Thymus (tissue), 14 donors: Measurements from ENCODE around the gene SPOCK2. TPM values are rescaled to one million over a fixed set of nuclear protein-coding genes. Genes with fewer than 3 reads are reported as not detected.
A peak's percentile ranks its signal among the peaks of the same experiment; 100 is the strongest.
"Not testable (repeated sequence)": the region's sequence is repeated elsewhere in the genome, so short reads cannot be mapped to it uniquely, and the experiment has no call there.

Experiments used
- DNase-seq, 9 donors: peaks; one replicate each; pipeline ENCODE4 v3.0.0-alpha.2; 2013; ENCODE audit warnings: low spot score in 9 of 9, low read depth in 6 of 9, missing footprints in 1 of 9
- H3K27ac ChIP-seq, 2 donors: one replicate each; pipeline ENCODE4 v1.5.1; 2013; ENCODE audit warnings: control low read depth in 1 of 2, low read depth in 1 of 2, low read length in 1 of 2, mild to moderate bottlenecking in 1 of 2, moderate library complexity in 1 of 2
- H3K27me3 ChIP-seq, 2 donors: one replicate each; pipeline ENCODE4 v1.5.1; 2013; ENCODE audit warnings: low read length in 1 of 2; ENCODE audit not compliant: control insufficient read depth in 2 of 2, insufficient read depth in 1 of 2
- H3K36me3 ChIP-seq, 2 donors: one replicate each; pipeline ENCODE4 v1.5.1; 2013; ENCODE audit warnings: low read length in 1 of 2, mild to moderate bottlenecking in 1 of 2, moderate library complexity in 1 of 2; ENCODE audit not compliant: control insufficient read depth in 2 of 2, insufficient read depth in 2 of 2
- H3K4me1 ChIP-seq, 2 donors: one replicate each; pipeline ENCODE4 v1.5.1; 2013; ENCODE audit warnings: low read length in 2 of 2; ENCODE audit not compliant: control insufficient read depth in 2 of 2, insufficient read depth in 2 of 2
- H3K4me3 ChIP-seq, 2 donors: one replicate each; pipeline ENCODE4 v1.5.1; 2013; ENCODE audit warnings: low read length in 2 of 2, control low read depth in 1 of 2, mild to moderate bottlenecking in 1 of 2
- H3K9me3 ChIP-seq, 2 donors: one replicate each; pipeline ENCODE4 v1.5.1; 2013; ENCODE audit warnings: low read length in 1 of 2, mild to moderate bottlenecking in 1 of 2; ENCODE audit not compliant: control insufficient read depth in 2 of 2, insufficient read depth in 1 of 2
- WGBS: extraction: QIAGEN DNeasy Blood & Tissue Kit; methylation state at CpG from one replicate; pipeline ENCODE4 v1.1.7; 2013; 5-methylcytosine and 5-hydroxymethylcytosine counted together
- long read RNA-seq, 10 donors: transcript quantifications; one replicate each; lab custom pipeline, GENCODE V29; 2026
- polyA plus RNA-seq: library from polyadenylated mRNA; stranded (reverse); fragments of 200-250 nt; gene quantifications from one replicate; pipeline ENCODE4 v1.2.3, GENCODE V29; 2013
- total RNA-seq: library from RNA; stranded (reverse); fragments of 120-200 nt; gene quantifications from one replicate; pipeline ENCODE4 v1.2.4, GENCODE V29; 2013
- donor health status: healthy.

SPOCK2 gene, protein sequence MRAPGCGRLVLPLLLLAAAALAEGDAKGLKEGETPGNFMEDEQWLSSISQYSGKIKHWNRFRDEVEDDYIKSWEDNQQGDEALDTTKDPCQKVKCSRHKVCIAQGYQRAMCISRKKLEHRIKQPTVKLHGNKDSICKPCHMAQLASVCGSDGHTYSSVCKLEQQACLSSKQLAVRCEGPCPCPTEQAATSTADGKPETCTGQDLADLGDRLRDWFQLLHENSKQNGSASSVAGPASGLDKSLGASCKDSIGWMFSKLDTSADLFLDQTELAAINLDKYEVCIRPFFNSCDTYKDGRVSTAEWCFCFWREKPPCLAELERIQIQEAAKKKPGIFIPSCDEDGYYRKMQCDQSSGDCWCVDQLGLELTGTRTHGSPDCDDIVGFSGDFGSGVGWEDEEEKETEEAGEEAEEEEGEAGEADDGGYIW
- total RNA-seq = 91.6 TPM
- 163 TPM for polyA plus RNA-seq
- long read RNA-seq, donor 1 = 0 reads
- long read RNA-seq, donor 2 = 0 reads
- long read RNA-seq, donor 3, partial matches to known transcripts = 18 of 53 reads
- long read RNA-seq, donor 3, other reads (novel, unspliced or antisense) = 35 of 53 reads
- long read RNA-seq, donor 4, partial matches to known transcripts = 31 of 58 reads
- long read RNA-seq, donor 4, other reads (novel, unspliced or antisense) = 27 of 58 reads
- long read RNA-seq, donor 5, partial matches to known transcripts = 15 of 82 reads
- long read RNA-seq, donor 5, other reads (novel, unspliced or antisense) = 63 of 82 reads
- long read RNA-seq, donor 6, partial matches to known transcripts = 16 of 60 reads
- long read RNA-seq, donor 6, other reads (novel, unspliced or antisense) = 44 of 60 reads
- long read RNA-seq, donor 7, partial matches to known transcripts = 11 of 12 reads
- long read RNA-seq, donor 7, other reads (novel, unspliced or antisense) = 0 of 12 reads
- long read RNA-seq, donor 8, partial matches to known transcripts = 16 of 28 reads
- long read RNA-seq, donor 8, other reads (novel, unspliced or antisense) = 10 of 28 reads
- long read RNA-seq, donor 9, partial matches to known transcripts = 0 of 13 reads
- long read RNA-seq, donor 9, other reads (novel, unspliced or antisense) = 11 of 13 reads
- long read RNA-seq, donor 10, partial matches to known transcripts = 72 of 75 reads
- long read RNA-seq, donor 10, other reads (novel, unspliced or antisense) = 0 of 75 reads

DNA sequence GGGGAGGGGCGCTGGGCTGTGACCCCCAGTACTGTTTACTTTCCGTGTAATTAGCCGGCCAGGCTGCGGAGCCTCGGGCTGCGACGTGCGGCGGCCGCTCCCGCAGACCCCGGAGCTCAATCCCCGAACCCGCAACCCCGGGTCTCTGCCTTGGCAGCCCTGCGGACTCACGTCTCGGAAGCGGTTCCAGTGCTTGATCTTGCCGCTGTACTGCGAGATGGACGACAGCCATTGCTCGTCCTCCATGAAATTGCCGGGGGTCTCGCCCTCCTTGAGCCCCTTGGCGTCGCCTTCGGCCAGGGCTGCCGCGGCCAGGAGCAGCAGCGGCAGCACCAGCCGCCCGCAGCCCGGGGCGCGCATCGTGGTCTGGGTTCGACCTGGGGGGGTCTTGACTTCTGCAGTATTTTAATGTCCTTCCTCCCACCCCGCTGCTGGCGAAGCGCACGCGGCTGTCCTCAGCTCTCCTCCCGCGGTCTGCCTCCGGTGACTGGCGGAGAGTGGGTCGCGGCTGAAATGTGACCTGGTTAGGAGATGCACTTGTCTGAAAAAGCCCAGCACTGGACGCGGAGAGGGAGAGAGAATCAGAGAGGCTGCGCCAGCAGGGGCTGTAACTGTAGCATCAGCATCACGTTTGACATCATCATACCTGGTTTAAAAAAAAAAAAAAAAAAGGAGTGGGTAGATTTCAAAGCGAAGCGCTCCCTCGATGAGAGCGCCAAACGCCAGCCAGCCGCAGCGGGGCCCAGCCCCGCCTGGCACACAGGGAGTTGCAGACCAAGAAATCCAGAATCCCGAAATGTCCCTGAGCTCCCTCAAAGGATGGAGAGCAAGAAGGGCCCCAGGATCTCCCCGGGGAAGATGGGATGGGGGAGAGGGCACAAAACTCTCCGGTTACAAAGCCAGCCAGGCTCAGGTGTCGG, at the start of gene SPOCK2:
TSS of gene SPOCK2 (minus strand) at position 583 of the 920 bp plus-strand sequence. CDS start at position 360, 223 bp downstream.
- H3K4me3 ChIP-seq = peak within 1 kb of the TSS; percentile 95 to 98
- WGBS = 1% methylated on average over 65 of the region's 65 CpGs
- H3K27ac ChIP-seq = peak within 1 kb of the TSS; percentile 94 to 95
- peaks cover 18 to 35% of the 10 kb centered on the region in 2 donors for H3K36me3 ChIP-seq
- peak in 8 of 9 donors; percentile 47 to 88 (median 66) for DNase-seq
- peaks cover 44 to 60% of the 10 kb centered on the region in 2 donors for H3K4me1 ChIP-seq
- H3K27me3 ChIP-seq = peaks cover 0 to 21% of the 10 kb centered on the region in 2 donors
- peaks cover 0 to 6% of the 10 kb centered on the region in 2 donors for H3K9me3 ChIP-seq

DNA sequence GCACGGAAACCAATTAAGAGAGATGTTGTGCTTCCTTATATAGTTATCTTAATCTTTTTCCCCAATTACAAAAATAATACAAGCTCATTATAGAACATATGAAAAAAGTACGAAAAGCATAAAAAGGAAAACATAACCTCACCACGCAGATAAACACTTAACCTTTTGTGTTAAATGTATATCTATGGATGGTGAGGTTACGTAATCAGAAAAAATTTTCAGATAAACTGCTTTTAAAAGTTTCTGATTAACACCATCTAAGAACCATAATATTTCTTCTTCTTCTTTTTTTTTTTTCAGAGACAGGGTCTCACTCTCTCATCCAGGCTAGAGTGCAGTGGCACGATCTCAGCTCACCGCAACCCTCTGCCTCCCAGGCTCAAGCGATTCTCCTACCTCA, 49.2 kb upstream of the SPOCK2 start:
- WGBS = 98% methylated on average over 7 of the region's 7 CpGs
- peaks cover 0 to 5% of the 10 kb centered on the region in 2 donors for H3K9me3 ChIP-seq
- peaks cover 10 to 20% of the 10 kb centered on the region in 2 donors for H3K4me1 ChIP-seq
- H3K4me3 ChIP-seq = no peak overlapping the region
- DNase-seq = no peak
- H3K36me3 ChIP-seq = peaks cover 0 to 5% of the 10 kb centered on the region in 2 donors
- H3K27ac ChIP-seq = no peak overlapping the region
- H3K27me3 ChIP-seq = no peaks in the 10 kb centered on the region

DNA sequence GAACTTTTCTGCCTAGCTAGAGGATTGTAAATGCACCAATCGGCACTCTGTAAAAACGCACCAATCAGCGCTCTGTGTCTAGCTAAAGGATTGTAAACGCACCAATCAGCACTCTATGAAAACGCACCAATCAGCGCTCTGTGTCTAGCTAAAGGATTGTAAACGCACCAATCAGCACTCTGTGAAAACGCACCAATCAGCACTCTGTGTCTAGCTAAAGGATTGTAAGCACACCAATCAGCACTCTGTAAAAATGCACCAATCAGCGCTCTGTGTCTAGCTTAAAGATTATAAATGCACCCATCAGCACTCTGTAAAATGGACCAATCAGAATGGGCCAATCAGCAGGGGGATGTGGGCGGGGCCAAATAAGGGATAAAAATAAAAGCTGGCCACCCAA, 47.9 kb upstream of the SPOCK2 start:
- 97% methylated on average over 10 of the region's 10 CpGs for whole genome bisulfite sequencing
- H3K27me3 ChIP-seq, H3K36me3 ChIP-seq, H3K4me3 ChIP-seq, DNase-seq, H3K9me3 ChIP-seq, H3K27ac ChIP-seq: not testable (repeated sequence)
- H3K4me1 ChIP-seq = peaks cover 10 to 20% of the 10 kb centered on the region in 2 donors

DNA sequence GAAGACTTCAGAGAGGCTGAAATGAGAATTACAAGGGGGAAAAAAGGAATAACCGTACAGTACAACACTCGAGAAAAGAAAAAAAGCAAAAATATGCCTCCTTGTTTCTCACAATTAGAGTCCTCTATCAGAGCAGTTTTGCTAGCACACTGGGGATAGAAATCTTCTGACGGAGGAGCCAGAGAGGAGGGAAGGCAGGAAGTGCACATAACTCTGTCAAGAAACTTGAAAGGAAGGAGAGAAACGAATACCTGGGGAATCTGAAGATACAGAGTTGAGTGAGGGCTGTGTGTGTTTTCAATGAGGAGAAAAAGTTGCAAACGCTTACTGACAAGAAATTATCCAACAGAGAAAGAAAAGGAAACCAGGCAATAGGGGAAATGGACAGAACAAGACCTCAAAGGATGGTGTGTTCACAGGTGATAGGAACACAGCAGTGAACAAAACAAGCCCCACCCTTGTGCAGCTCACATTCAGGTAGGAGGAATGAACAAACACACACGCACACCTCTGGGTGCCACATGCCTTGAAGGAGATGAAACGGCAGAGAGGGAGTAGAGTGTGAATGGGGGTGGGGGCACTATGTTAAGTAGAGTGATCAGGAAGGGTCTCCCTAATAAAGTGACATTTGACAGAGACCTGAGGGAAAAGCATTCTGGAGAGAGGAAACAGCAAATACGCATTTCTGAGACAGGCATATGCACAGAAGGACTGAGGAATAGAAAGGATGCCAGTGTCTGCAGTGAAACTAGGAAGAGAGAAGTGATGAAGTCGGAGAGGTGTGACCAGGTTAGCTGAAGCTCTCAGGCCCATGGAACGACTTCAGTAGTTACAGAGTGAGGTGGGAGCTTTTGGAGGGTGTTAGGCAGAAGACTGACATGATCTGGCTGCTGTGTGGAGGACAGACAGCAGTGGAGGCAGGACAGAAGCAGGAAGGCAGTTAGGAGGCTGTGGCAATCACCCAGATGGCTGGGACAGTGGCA, 46.7 kb upstream of the SPOCK2 start:
- Histone ChIP-seq H3K27ac (peak overlapping the region; percentile 45 to 71), H3K4me3 (no peak overlapping the region), H3K9me3 (peaks cover 0 to 5% of the 10 kb centered on the region in 2 donors), H3K36me3 (peaks cover 0 to 5% of the 10 kb centered on the region in 2 donors), H3K27me3 (no peaks in the 10 kb centered on the region), H3K4me1 (peaks cover 10 to 20% of the 10 kb centered on the region in 2 donors)
- peak in 4 of 9 donors; percentile 18 to 58 (median 28) for DNase-seq
- WGBS = 71% methylated on average over 10 of the region's 10 CpGs

DNA sequence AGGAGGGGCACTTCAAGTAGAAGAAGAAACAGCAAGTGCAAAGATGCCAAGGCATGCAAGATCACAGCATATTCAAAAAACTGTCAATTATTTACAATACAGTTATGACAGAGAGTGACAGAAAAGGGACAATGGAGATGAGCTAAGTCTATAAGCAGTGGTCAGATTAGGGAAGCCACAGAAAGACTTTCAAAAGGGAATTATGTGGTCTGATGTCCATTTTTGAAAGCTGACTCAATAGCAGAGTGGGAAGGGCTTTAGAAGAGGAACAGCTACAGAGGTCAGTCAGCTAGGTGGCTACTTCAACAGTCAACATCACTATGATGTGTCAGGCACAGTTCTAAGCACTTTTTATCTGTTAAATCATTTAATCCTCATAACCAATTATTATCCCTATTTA, 45.2 kb upstream of the SPOCK2 start:
- no peak for DNase-seq
- Histone ChIP-seq H3K27ac (no peak overlapping the region), H3K4me1 (peaks cover 10 to 20% of the 10 kb centered on the region in 2 donors), H3K27me3 (no peaks in the 10 kb centered on the region), H3K9me3 (peaks cover 0 to 5% of the 10 kb centered on the region in 2 donors), H3K4me3 (no peak overlapping the region), H3K36me3 (peaks cover 0 to 5% of the 10 kb centered on the region in 2 donors)

DNA sequence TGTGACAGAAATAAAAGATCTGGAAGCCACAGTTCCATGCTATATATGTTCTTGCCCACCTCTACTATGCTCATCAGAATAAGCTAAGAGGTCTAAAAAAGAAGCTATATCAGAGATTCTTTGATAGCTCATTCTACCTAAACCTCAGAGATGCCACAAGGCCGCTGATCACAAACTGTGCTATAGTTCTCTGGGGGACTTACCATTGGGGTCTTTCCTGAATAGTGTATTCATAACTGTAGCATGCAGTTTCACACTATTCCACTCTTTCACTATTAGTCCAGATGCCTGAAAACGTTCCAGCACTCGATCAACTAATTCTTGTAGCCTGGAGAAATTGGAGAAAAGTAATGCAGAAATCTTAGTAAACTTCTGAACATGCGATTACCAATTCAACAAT, 44.5 kb upstream of the SPOCK2 start:
- WGBS = 96% methylated on average over 4 of the region's 4 CpGs
- H3K4me3 ChIP-seq = no peak overlapping the region
- H3K36me3 ChIP-seq = peaks cover 0 to 5% of the 10 kb centered on the region in 2 donors
- no peak for DNase-seq
- no peak overlapping the region for H3K27ac ChIP-seq
- H3K27me3 ChIP-seq = no peaks in the 10 kb centered on the region
- peaks cover 0 to 5% of the 10 kb centered on the region in 2 donors for H3K9me3 ChIP-seq
- peaks cover 10 to 20% of the 10 kb centered on the region in 2 donors for H3K4me1 ChIP-seq

DNA sequence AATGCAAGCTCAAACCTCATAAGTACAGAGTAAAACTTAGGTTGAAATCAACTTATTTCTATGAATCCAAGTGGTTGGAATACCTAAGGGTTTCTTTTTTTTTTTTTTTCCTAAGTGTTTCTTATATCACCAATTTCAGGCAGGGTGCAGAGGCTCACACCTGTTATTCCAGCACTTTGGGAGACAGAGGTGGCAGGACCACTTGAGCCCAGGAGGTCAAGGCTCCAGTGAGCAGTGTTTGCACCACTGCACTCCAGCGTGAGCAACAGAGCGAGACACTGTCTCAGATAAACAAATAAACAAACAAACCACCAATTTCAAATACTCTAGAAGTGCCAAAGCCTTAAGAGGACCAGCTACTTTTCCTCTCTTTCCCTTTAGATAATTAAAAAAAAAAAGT, 39.2 kb upstream of the SPOCK2 start:
- H3K36me3 ChIP-seq = peaks cover 0 to 2% of the 10 kb centered on the region in 2 donors

More for the DNA sequence above, 39.2 kb upstream of the SPOCK2 start:
- H3K4me1 ChIP-seq = no peaks in the 10 kb centered on the region
- no peaks in the 10 kb centered on the region for H3K9me3 ChIP-seq
- H3K4me3 ChIP-seq = no peak overlapping the region
- DNase-seq = no peak
- 98% methylated on average over 2 of the region's 2 CpGs for WGBS
- no peaks in the 10 kb centered on the region for H3K27me3 ChIP-seq
- no peak overlapping the region for H3K27ac ChIP-seq
